ENCODE measurements around the gene ZNF629. TPM values are rescaled to one million over a fixed set of nuclear protein-coding genes. Genes with fewer than 3 reads are reported as not detected.

Gene ZNF629
- polyA plus RNA-seq, 5 donors, result 16.8 to 20.9 (median 18.1) TPM

- DNase-seq, result no peak
Observed at GRCh38 chr16:30748634-30749445, 38.2 kb downstream of the ZNF629 start.

- peak; percentile 98 for DNase-seq
Observed at GRCh38 chr16:30747799-30748633, 39.0 kb downstream of the ZNF629 start, which contains the start of gene PHKG2. TSS of gene PHKG2 (plus strand) at chr16:30748425. CDS start at chr16:30748821, 396 bp downstream.

GRCh38 chr16:30747331-30747730 lies 39.7 kb downstream of the ZNF629 start:
- DNase-seq, result no peak

- no peak for DNase-seq
Observed at GRCh38 chr16:30746638-30747175, 40.3 kb downstream of the ZNF629 start.

GRCh38 chr16:30745082-30745481 lies 41.9 kb downstream of the ZNF629 start:
- DNase-seq, result no peak

- no peak for DNase-seq
Observed at GRCh38 chr16:30744183-30744582, 42.8 kb downstream of the ZNF629 start.

GRCh38 chr16:30743716-30744115 lies 43.3 kb downstream of the ZNF629 start:
- DNase-seq, result no peak

- DNase-seq, result peak in 1 of 2 donors; percentile 45
Observed at GRCh38 chr16:30741461-30741914, 45.5 kb downstream of the ZNF629 start.

- peak; percentile 72 to 75 for DNase-seq
Observed at GRCh38 chr16:30740364-30741251, 46.4 kb downstream of the ZNF629 start.

GRCh38 chr16:30738984-30739951 lies 47.7 kb downstream of the ZNF629 start:
- no peak for DNase-seq

- DNase-seq, result no peak
Observed at GRCh38 chr16:30737794-30738648, 49.0 kb downstream of the ZNF629 start.

- DNase-seq, result no peak
Observed at GRCh38 chr16:30736995-30737793, 49.8 kb downstream of the ZNF629 start.

GRCh38 chr16:30731411-30731810 lies 55.6 kb downstream of the ZNF629 start:
- DNase-seq, result no peak

- DNase-seq, result no peak
Observed at GRCh38 chr16:30728899-30729672, 57.9 kb downstream of the ZNF629 start.

All from right lung (tissue), 5 donors.